ENCODE data around the gene TTC28. TPM values are rescaled to one million over a fixed set of nuclear protein-coding genes. Genes with fewer than 3 reads are reported as not detected.
"Not testable (repeated sequence)": the region's sequence is repeated elsewhere in the genome, so short reads cannot be mapped to it uniquely, and the experiment has no call there.

The TTC28 gene
- total and polyA plus RNA-seq, 2 donors, result 15.9 to 81.9 TPM

DNA sequence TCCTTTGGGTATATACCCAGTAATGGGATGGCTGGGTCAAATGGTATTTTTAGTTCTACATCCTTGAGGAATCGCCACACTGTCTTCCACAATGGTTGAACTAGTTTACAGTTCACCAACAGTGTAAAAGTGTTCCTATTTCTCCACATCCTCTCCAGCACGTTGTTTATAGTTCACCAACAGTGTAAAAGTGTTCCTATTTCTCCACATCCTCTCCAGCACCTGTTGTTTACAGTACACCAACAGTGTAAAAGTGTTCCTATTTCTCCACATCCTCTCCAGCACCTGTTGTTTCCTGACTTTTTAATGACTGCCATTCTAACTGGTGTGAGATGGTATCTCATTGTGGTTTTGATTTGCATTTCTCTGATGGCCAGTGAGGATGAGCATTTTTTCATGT is 619.0 kb downstream of the TTC28 start:
- not testable (repeated sequence) for H3K27ac ChIP-seq (ENCODE audit: low read depth); DNase-seq (ENCODE audit: extremely low spot score); H3K4me3 ChIP-seq (ENCODE audit: low read depth, low read length); H3K36me3 ChIP-seq (ENCODE audit: insufficient read depth); H3K4me1 ChIP-seq (ENCODE audit: insufficient read depth)
- WGBS, result 88% methylated on average over 2 of the region's 2 CpGs

DNA sequence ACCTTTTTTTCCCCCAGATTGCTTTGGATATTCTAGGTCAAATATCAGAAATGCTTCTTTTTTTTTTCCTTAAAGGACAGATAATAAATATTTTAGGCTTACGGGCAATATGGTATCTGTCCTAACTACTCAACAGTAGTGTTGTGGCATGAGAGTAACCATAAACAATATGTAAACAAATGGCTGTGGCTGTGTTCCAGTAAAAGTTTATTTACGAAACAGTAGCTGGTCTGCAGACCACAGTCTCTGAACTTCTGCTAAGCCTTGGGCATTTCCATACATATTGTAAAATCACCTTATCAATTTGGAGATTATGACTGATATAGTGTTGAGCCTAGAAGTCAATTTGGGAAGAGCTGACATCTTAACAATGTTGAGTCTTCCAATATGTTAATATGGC is 621.6 kb downstream of the TTC28 start:
- Histone ChIP-seq H3K4me1 (ENCODE audit: insufficient read depth) (no peaks in the 10 kb centered on the region), H3K36me3 (ENCODE audit: insufficient read depth) (no peaks in the 10 kb centered on the region), H3K27ac (ENCODE audit: low read depth) (no peak overlapping the region), H3K4me3 (ENCODE audit: low read depth, low read length) (no peak overlapping the region)
- DNase-seq (ENCODE audit: extremely low spot score), result no peak
- WGBS, result 89% methylated on average over 2 of the region's 2 CpGs

DNA sequence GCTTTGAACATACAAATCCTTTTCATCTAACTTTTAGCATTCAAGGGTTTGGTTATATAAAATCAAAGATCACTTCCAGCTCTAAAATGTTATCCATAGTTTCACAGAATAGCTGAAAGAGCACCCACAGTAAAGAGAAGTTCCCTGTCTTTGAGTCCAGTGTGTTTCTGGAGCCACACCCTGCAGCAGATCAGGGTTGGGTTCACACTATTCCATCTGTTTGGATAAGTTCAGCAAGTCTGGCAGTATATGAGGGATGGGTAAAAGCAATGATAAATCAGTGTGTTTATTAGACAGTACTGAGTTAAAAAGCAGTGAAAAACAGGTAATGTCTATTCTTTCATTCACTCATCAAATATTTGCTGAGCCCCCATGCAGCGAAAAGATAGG is 624.8 kb downstream of the TTC28 start:
- Histone ChIP-seq H3K4me3 (ENCODE audit: low read depth, low read length) (no peak overlapping the region), H3K36me3 (ENCODE audit: insufficient read depth) (no peaks in the 10 kb centered on the region), H3K4me1 (ENCODE audit: insufficient read depth) (no peaks in the 10 kb centered on the region), H3K27ac (ENCODE audit: low read depth) (no peak overlapping the region)
- no peak for DNase-seq (ENCODE audit: extremely low spot score)
- 97% methylated on average over 1 of the region's 1 CpG for WGBS

DNA sequence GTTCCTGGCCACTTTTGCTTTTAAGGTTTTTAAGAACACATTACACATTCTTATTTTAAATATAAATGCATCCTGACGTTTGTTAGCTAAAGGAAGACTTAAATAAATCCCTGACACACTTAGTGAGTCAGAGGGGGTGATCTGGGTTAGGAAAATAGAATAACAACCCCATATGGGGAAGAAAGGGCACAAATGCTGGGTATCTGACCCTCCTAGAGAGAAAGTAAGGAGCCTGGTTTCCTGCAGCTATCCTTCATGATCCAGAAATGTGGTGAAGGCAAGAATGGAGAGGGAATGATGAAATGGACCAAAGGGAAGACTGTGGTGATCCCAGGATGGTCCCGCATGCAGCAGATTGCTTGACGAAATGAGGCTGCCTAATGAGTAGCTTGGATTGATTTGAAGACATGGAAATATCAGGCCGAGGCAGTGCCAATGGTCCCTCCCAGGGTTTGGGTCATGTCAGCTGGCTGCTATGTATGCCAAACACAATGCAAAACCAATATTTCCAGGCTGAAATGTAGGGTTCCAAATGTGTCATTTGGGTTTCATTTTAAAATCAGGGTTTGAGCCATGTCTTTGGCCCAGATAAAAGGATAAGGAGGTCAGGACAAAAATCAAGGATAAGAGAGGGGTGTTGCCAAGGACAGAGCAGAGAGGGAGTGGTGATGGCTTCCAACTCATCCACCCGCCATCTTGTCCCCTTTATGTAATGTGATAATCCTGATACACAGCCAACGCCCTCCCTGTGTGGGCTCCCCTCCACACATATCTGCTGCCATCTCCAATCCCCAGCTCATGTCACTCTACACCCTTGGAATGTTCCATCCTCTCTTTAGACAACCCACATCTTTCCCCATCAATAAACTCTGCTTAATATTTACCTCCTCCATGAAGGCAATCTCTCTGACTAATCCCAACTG is 625.5 kb downstream of the TTC28 start:
- H3K4me3 ChIP-seq (ENCODE audit: low read depth, low read length), result no peak overlapping the region
- no peaks in the 10 kb centered on the region for H3K36me3 ChIP-seq (ENCODE audit: insufficient read depth)
- WGBS, result 81% methylated on average over 6 of the region's 6 CpGs
- H3K4me1 ChIP-seq (ENCODE audit: insufficient read depth), result no peaks in the 10 kb centered on the region
- no peak for DNase-seq (ENCODE audit: extremely low spot score)
- H3K27ac ChIP-seq (ENCODE audit: low read depth), result no peak overlapping the region

DNA sequence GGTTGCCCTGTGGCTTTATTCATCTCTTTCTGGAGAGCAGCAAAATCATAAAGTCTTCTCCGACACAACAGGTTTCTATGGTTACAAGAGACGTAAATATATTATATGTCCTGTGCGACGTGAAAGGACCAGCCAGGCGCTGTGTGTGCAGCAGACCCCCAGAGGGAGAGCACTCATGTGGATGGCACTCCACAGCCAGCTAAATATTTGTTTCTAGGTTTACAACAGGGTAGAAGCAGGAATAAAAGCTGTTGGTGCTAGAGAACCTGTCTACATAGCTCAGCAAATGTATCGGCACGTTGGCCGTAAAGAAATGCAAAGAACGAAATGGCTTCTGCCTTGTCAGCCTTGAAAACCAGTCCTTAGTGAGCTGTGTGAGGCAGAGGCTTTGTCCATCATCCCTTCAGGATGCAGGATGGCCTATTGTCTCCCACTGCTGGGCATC is 626.8 kb downstream of the TTC28 start:
- H3K4me3 ChIP-seq (ENCODE audit: low read depth, low read length), result no peak overlapping the region
- H3K4me1 ChIP-seq (ENCODE audit: insufficient read depth), result no peaks in the 10 kb centered on the region
- no peak overlapping the region for H3K27ac ChIP-seq (ENCODE audit: low read depth)
- 81% methylated on average over 9 of the region's 9 CpGs for WGBS
- H3K36me3 ChIP-seq (ENCODE audit: insufficient read depth), result no peaks in the 10 kb centered on the region
- no peak for DNase-seq (ENCODE audit: extremely low spot score)

DNA sequence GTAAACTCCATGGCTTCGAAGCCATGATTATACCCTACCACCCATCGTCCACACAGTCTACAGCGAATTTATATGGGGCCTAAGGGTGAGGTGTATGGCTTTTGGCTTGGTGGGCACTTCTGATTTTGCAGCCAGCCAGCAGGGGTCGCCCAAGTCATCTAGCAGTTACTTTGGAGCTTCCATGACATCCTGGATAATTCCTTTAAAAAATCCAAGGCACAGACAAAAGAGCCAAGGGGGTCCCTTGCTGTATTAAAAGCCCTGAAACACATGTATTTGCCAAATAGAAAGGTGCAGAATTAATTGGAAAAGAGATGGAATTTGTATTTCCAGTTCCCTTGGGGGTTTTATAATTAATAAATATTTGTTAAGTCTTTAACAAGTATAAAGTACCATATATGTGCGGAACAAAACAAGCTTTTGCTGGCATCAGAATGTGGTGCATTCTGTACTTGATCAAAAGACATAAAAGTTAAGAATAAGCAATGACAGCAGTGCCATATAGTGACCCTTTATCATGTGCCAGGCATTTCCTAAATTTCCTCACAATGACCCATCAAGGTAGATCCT is 627.8 kb downstream of the TTC28 start:
- 53% methylated on average over 5 of the region's 5 CpGs for WGBS
- no peaks in the 10 kb centered on the region for H3K36me3 ChIP-seq (ENCODE audit: insufficient read depth)
- no peak overlapping the region for H3K4me3 ChIP-seq (ENCODE audit: low read depth, low read length)
- no peaks in the 10 kb centered on the region for H3K4me1 ChIP-seq (ENCODE audit: insufficient read depth)
- no peak overlapping the region for H3K27ac ChIP-seq (ENCODE audit: low read depth)
- DNase-seq (ENCODE audit: extremely low spot score), result no peak

DNA sequence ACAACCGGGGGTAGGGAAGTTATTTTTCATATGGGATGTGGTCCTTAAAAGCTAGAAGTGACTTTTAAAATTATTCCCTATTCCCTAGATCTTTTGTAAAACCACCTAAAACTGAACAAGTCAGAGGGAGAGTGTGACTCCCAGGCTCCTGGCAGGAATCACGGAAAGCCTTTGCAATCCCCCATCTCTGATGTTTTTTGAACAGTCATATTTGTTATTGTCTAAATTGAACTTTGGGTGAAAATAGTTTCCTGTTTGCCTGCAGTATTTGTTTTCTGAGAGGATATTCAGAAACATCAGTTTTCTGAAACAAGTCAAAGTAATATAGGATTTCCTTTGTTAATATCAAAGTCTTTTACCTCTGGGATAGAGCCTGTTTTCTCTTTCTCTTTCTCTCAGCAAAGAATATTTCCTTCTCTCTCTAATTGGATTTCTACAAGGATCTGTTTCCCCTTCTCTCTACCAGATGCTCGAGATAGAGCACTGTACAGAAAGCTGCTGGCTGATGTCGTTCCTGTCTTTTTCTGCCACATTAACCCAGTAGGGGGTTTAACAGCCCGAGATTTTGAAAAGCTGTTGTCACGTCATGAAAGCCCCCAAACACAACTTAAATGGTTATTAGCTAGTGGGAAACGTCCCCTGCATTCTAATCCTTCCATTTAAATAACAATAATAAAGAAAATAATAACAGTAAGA is 628.4 kb downstream of the TTC28 start:
- Histone ChIP-seq H3K36me3 (ENCODE audit: insufficient read depth) (no peaks in the 10 kb centered on the region), H3K27ac (ENCODE audit: low read depth) (no peak overlapping the region), H3K4me3 (ENCODE audit: low read depth, low read length) (no peak overlapping the region), H3K4me1 (ENCODE audit: insufficient read depth) (no peaks in the 10 kb centered on the region)
- DNase-seq (ENCODE audit: extremely low spot score), result no peak
- 73% methylated on average over 7 of the region's 7 CpGs for WGBS

DNA sequence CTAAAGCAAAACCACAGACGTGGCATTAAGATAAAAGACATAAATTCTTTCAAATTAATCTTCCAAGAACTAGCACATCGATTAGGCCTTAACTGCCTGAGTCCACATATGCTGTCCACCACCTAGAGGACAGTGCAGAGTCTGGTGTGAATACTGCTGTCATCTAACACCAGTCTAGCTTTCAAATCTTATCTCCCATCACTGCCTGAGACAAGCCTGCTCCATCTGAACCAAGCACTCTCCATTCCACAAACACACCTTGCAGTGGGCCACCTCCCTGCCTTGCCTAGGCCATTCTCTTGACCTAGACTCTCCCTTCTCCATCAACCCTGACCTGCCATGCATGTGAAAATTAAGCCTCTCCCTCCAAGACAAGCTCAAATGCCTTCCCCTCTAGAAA is 631.1 kb downstream of the TTC28 start:
- Histone ChIP-seq H3K36me3 (ENCODE audit: insufficient read depth) (no peaks in the 10 kb centered on the region), H3K4me1 (ENCODE audit: insufficient read depth) (no peaks in the 10 kb centered on the region), H3K4me3 (ENCODE audit: low read depth, low read length) (no peak overlapping the region), H3K27ac (ENCODE audit: low read depth) (no peak overlapping the region)
- no peak for DNase-seq (ENCODE audit: extremely low spot score)
- WGBS, result 60% methylated on average over 2 of the region's 2 CpGs

DNA sequence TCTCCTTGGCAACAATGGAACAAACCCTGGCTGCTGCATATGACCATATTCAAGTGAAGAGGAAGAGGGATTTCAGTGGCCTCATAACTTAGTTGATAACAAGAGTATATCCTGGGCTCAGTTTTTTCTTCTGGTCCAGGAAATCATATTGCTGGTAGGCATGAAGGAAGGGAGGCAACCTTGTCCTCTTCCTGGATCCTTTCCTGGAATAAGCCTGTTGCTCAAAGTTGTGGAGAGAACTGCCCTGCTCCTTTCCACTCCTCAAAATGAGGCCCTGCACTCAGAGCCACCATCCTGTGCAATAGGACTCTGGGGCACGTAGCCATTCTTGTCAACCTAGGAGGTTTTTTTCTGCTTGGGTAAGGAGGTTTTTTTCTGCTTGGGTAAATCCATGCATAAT is 631.9 kb downstream of the TTC28 start:
- H3K27ac ChIP-seq (ENCODE audit: low read depth), result no peak overlapping the region
- H3K4me3 ChIP-seq (ENCODE audit: low read depth, low read length), result no peak overlapping the region
- H3K4me1 ChIP-seq (ENCODE audit: insufficient read depth), result no peaks in the 10 kb centered on the region
- DNase-seq (ENCODE audit: extremely low spot score), result no peak
- WGBS, result 92% methylated on average over 1 of the region's 1 CpG
- H3K36me3 ChIP-seq (ENCODE audit: insufficient read depth), result no peaks in the 10 kb centered on the region

DNA sequence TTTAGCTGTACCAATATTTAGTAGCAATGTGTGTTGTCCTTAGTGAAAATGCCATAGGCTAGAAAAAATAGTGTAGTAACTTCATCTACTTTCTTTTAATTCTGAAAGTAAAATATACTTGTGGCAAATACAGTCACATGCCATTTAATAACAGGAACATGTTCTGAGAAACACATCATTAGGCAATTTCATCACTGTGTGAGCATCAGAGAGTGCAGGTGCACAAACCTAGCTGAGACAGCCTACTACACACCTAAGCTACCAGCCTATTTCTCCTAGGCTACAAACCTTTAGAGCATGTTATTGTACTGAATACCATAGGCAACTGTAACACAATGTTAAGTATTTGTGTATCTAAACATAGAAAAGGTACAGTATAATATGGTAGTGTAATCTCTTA is 633.5 kb downstream of the TTC28 start:
- Histone ChIP-seq H3K36me3 (ENCODE audit: insufficient read depth) (no peaks in the 10 kb centered on the region), H3K27ac (ENCODE audit: low read depth) (no peak overlapping the region), H3K4me1 (ENCODE audit: insufficient read depth) (no peaks in the 10 kb centered on the region), H3K4me3 (ENCODE audit: low read depth, low read length) (no peak overlapping the region)
- DNase-seq (ENCODE audit: extremely low spot score), result no peak

DNA sequence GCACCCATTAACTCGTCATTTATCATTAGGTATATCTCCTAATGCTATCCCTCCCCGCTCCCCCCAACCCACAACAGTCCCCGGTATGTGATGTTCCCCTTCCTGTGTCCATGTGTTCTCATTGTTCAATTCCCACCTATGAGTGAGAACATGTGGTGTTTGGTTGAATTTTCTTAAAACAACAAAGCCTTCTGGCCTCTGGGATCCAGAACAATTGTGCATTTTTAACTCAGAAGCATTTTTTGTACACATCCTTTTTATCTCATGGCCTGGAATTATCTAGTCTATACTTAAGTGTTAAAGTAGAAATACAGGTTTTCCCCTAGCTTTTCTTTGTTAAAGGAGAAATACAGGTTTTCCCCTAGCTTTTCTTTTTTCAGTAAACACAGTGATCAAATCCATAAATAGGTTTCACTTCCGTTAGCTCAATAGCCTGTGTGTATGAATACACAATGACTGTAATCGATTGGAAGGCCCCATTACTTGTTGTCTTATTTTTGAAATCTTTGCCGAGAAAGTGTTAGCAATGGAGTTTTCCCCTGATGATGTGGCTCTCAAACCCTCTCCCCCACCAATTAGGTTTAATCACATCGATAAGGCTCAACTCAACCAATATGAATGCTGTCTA is 635.0 kb downstream of the TTC28 start:
- no peak for DNase-seq (ENCODE audit: extremely low spot score)
- no peaks in the 10 kb centered on the region for H3K4me1 ChIP-seq (ENCODE audit: insufficient read depth)
- WGBS, result 87% methylated on average over 7 of the region's 7 CpGs
- H3K36me3 ChIP-seq (ENCODE audit: insufficient read depth), result no peaks in the 10 kb centered on the region
- H3K27ac ChIP-seq (ENCODE audit: low read depth), result no peak overlapping the region
- no peak overlapping the region for H3K4me3 ChIP-seq (ENCODE audit: low read depth, low read length)

DNA sequence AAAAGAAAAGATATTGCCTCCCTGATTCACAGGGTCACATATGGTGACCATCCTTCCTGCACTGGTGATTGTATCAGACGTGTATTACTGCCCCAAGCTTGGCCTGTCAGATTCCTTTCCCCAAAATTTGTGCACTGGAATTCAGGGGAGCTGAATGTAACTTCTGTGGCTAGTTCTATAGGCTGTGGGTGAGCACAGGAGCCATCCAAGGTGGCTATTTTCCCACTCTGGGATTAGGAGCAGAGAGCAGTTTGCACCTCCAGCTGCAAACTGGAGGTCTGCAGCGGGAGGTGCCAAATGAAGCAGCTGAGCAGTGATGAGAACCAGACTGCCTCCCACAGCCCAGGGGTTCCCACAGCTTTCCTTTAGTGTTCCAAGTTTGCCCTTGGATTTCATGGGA is 636.4 kb downstream of the TTC28 start:
- no peak for DNase-seq (ENCODE audit: extremely low spot score)
- Histone ChIP-seq H3K4me3 (ENCODE audit: low read depth, low read length) (no peak overlapping the region), H3K27ac (ENCODE audit: low read depth) (no peak overlapping the region), H3K36me3 (ENCODE audit: insufficient read depth) (no peaks in the 10 kb centered on the region), H3K4me1 (ENCODE audit: insufficient read depth) (no peaks in the 10 kb centered on the region)
- 70% methylated on average over 2 of the region's 2 CpGs for WGBS

DNA sequence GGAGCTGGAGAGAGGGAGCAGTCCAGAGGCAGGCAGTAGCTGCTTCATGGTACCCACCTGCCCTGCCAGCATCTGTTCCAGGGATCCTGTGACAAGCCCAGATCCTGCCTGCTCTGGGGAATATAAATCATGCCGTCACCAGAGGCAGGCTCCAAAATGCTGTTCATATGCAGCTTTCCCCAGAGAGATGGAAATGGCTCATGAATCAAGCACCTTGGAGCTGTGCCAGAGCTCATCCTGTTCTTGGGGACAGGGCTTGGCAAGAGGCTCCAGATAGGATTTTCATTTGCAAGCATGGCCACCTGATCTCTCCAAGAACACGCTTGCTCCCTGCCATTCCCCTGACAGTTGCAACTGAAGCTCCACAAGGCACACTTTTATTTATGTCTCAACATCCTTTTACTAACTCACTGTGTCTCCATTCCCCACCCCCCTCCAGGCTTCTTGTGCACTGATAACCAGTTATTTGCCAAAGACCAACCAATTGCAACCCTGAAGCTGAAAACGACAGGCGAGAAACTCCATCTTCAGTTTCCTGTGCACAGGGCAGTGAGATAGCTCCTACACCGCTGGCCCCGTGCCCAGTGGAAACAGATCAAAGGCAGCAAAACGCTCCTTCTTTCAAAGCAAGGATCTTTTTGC is 644.8 kb downstream of the TTC28 start:
- Histone ChIP-seq H3K4me3 (ENCODE audit: low read depth, low read length) (no peak overlapping the region), H3K36me3 (ENCODE audit: insufficient read depth) (no peaks in the 10 kb centered on the region), H3K4me1 (ENCODE audit: insufficient read depth) (no peaks in the 10 kb centered on the region), H3K27ac (ENCODE audit: low read depth) (no peak overlapping the region)
- DNase-seq (ENCODE audit: extremely low spot score), result peak; percentile 57
- 11% methylated on average over 7 of the region's 7 CpGs for whole genome bisulfite sequencing
